HG02938 (cell line): Measurements from ENCODE around the gene NCAM1.

Experiments
- ATAC-seq: cut with Tn5 transposase; IDR thresholded peaks from one replicate; pipeline ENCODE4 v1.9.1; 2021; ENCODE audit warnings: mild to moderate bottlenecking, moderate library complexity; ENCODE audit not compliant: unreplicated experiment

Gene NCAM1

GRCh38 chr11:113245216-113245615 lies 284.0 kb downstream of the NCAM1 start:
- no peak for ATAC-seq

GRCh38 chr11:113247221-113247620 lies 286.0 kb downstream of the NCAM1 start:
- no peak for ATAC-seq

- ATAC-seq, result no peak
Observed at GRCh38 chr11:113247966-113248365, 286.7 kb downstream of the NCAM1 start.

GRCh38 chr11:113248702-113249490 lies 287.7 kb downstream of the NCAM1 start:
- ATAC-seq, result no peak

- ATAC-seq, result no peak
Observed at GRCh38 chr11:113249491-113249763, 288.2 kb downstream of the NCAM1 start.

- no peak for ATAC-seq
Observed at GRCh38 chr11:113249786-113250185, 288.6 kb downstream of the NCAM1 start.

GRCh38 chr11:113251281-113251680 lies 290.1 kb downstream of the NCAM1 start:
- no peak for ATAC-seq

GRCh38 chr11:113253406-113253805 lies 292.2 kb downstream of the NCAM1 start:
- ATAC-seq, result no peak

GRCh38 chr11:113255096-113255495 lies 293.9 kb downstream of the NCAM1 start:
- no peak for ATAC-seq

- no peak for ATAC-seq
Observed at GRCh38 chr11:113255741-113256140, 294.5 kb downstream of the NCAM1 start.

- no peak for ATAC-seq
Observed at GRCh38 chr11:113256431-113257202, 295.4 kb downstream of the NCAM1 start.

GRCh38 chr11:113260096-113260425 lies 298.8 kb downstream of the NCAM1 start:
- no peak for ATAC-seq

- no peak for ATAC-seq
Observed at GRCh38 chr11:113260541-113260940, 299.3 kb downstream of the NCAM1 start.

GRCh38 chr11:113261709-113262475 lies 300.7 kb downstream of the NCAM1 start:
- no peak for ATAC-seq

- no peak for ATAC-seq
Observed at GRCh38 chr11:113262594-113262993, 301.4 kb downstream of the NCAM1 start.

- ATAC-seq, result no peak
Observed at GRCh38 chr11:113263458-113264259, 302.4 kb downstream of the NCAM1 start.

- ATAC-seq, result no peak
Observed at GRCh38 chr11:113265362-113265761, 304.1 kb downstream of the NCAM1 start.

GRCh38 chr11:113267493-113267892 lies 306.3 kb downstream of the NCAM1 start:
- ATAC-seq, result no peak

GRCh38 chr11:113269096-113269495 lies 307.9 kb downstream of the NCAM1 start:
- ATAC-seq, result no peak

GRCh38 chr11:113269636-113270035 lies 308.4 kb downstream of the NCAM1 start:
- ATAC-seq, result no peak

GRCh38 chr11:113270080-113270479 lies 308.9 kb downstream of the NCAM1 start:
- no peak for ATAC-seq
